GM10266 (cell line): ENCODE results near the gene POU3F2.
A peak's percentile ranks its signal among the peaks of the same experiment; 100 is the strongest.

ENCODE experiments used
- DNase-seq: peaks from one replicate; pipeline ENCODE4 v3.0.0; 2012; ENCODE audit errors: extremely low spot score
- CTCF ChIP-seq: IDR thresholded peaks from 2 replicates; pipeline ENCODE4 v1.5.1; 2012; ENCODE audit warnings: mild to moderate bottlenecking, low read depth; ENCODE audit not compliant: control insufficient read depth, insufficient read depth; ENCODE audit errors: missing control alignments

Gene POU3F2

GRCh38 chr6:98831057-98831958 is 3.1 kb upstream of the POU3F2 start:
- peak; percentile 34 for DNase-seq
- TF ChIP-seq CTCF: no peak

GRCh38 chr6:98831959-98832283 is 2.5 kb upstream of the POU3F2 start:
- peak; percentile 40 for DNase-seq
- no peak for TF ChIP-seq CTCF

DNA sequence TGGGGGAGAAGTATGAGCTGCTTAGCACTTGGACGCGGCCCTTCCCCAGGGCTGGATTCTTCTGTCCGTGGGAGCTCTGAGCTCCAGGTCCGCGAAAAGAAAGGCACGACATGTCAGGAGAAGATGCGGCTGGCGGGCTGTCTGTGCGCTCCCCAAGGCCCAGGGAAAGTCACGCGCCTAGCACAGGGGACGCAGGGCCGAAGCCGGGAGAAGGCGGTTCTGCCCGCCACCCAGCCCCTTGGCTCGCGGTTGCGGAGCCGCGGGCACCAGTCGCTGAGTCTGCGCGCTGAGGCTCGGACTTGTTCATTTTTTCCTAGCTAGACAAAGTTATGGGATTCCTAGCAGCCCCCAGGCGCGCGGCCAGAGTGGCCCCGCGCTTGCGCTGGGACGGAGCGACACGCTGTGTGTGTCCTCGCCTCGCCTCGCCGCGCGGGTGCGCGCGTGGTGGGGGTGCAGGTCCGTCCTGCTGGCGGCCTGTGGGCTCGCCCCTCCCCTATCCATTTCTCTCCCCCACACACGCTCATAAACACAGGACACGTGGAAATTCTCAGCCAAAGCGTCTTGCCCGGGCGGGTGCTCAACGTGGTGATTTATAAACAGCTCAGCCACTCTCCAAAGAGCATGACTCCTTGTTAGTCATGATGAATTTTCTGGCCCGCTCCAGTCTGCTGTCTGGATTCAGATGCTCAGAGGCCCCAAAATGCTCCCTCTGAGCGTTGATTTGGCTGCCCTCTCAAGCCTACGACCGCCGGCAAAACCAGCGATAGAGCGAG is 1.9 kb upstream of the POU3F2 start:
- no peak for TF ChIP-seq CTCF
- DNase-seq: peak; percentile 45

- TF ChIP-seq CTCF: peak; percentile 4
- no peak for DNase-seq
Observed at GRCh38 chr6:98833057-98833306, 1.4 kb upstream of the POU3F2 start.

- DNase-seq: peak; percentile 60
- no peak for TF ChIP-seq CTCF
Observed at GRCh38 chr6:98833307-98834059, 891 bp upstream of the POU3F2 start.

DNA sequence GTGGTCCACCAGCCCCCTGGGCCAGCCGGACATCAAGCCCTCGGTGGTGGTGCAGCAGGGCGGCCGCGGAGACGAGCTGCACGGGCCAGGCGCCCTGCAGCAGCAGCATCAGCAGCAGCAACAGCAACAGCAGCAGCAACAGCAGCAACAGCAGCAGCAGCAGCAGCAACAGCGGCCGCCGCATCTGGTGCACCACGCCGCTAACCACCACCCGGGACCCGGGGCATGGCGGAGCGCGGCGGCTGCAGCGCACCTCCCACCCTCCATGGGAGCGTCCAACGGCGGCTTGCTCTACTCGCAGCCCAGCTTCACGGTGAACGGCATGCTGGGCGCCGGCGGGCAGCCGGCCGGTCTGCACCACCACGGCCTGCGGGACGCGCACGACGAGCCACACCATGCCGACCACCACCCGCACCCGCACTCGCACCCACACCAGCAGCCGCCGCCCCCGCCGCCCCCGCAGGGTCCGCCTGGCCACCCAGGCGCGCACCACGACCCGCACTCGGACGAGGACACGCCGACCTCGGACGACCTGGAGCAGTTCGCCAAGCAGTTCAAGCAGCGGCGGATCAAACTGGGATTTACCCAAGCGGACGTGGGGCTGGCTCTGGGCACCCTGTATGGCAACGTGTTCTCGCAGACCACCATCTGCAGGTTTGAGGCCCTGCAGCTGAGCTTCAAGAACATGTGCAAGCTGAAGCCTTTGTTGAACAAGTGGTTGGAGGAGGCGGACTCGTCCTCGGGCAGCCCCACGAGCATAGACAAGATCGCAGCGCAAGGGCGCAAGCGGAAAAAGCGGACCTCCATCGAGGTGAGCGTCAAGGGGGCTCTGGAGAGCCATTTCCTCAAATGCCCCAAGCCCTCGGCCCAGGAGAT is 1.0 kb downstream of the POU3F2 start:
- DNase-seq: peak; percentile 45
- TF ChIP-seq CTCF: no peak
